Measurements from ENCODE around the gene SIGLEC11.
"Not testable (repeated sequence)": the region's sequence is repeated elsewhere in the genome, so short reads cannot be mapped to it uniquely, and the experiment has no call there.

The SIGLEC11 gene

GRCh38 chr19:49951806-49952478, 9.0 kb downstream of the SIGLEC11 start:
- no peak for DNase-seq (ENCODE audit: low read depth in 2 of 2)

- DNase-seq (ENCODE audit: low read depth in 2 of 2): no peak
These were observed 9.9 kb downstream of the SIGLEC11 start for GRCh38 chr19:49950956-49951526.

GRCh38 chr19:49950590-49950948, 10.4 kb downstream of the SIGLEC11 start:
- DNase-seq (ENCODE audit: low read depth in 2 of 2): no peak

- DNase-seq (ENCODE audit: low read depth in 2 of 2): no peak
These were observed 11.0 kb downstream of the SIGLEC11 start for GRCh38 chr19:49949742-49950589.

- no peak for DNase-seq (ENCODE audit: low read depth in 2 of 2)
These were observed 14.6 kb downstream of the SIGLEC11 start for GRCh38 chr19:49946415-49946814.

GRCh38 chr19:49944567-49944966, 16.4 kb downstream of the SIGLEC11 start:
- DNase-seq (ENCODE audit: low read depth in 2 of 2): not testable (repeated sequence)

GRCh38 chr19:49940482-49940791, 20.5 kb downstream of the SIGLEC11 start:
- DNase-seq (ENCODE audit: low read depth in 2 of 2): no peak

GRCh38 chr19:49939721-49940481, 21.1 kb downstream of the SIGLEC11 start:
- no peak for DNase-seq (ENCODE audit: low read depth in 2 of 2)

GRCh38 chr19:49938662-49939061, 22.3 kb downstream of the SIGLEC11 start:
- no peak for DNase-seq (ENCODE audit: low read depth in 2 of 2)

- DNase-seq (ENCODE audit: low read depth in 2 of 2): peak; percentile 63 to 68
These were observed 23.1 kb downstream of the SIGLEC11 start for GRCh38 chr19:49937750-49938381.

- no peak for DNase-seq (ENCODE audit: low read depth in 2 of 2)
These were observed 24.4 kb downstream of the SIGLEC11 start for GRCh38 chr19:49936549-49936948.

GRCh38 chr19:49933643-49934042, 27.3 kb downstream of the SIGLEC11 start:
- no peak for DNase-seq (ENCODE audit: low read depth in 2 of 2)

GRCh38 chr19:49932731-49933131, 28.2 kb downstream of the SIGLEC11 start:
- DNase-seq (ENCODE audit: low read depth in 2 of 2): no peak

GRCh38 chr19:49932041-49932451, 28.9 kb downstream of the SIGLEC11 start:
- DNase-seq (ENCODE audit: low read depth in 2 of 2): no peak

GRCh38 chr19:49931293-49932040, 29.5 kb downstream of the SIGLEC11 start:
- no peak for DNase-seq (ENCODE audit: low read depth in 2 of 2)

GRCh38 chr19:49930483-49931011, 30.4 kb downstream of the SIGLEC11 start:
- no peak for DNase-seq (ENCODE audit: low read depth in 2 of 2)

- peak; percentile 65 to 76 for DNase-seq (ENCODE audit: low read depth in 2 of 2)
These were observed 31.1 kb downstream of the SIGLEC11 start for GRCh38 chr19:49929611-49930482.

- peak; percentile 82 to 90 for DNase-seq (ENCODE audit: low read depth in 2 of 2)
These were observed 31.8 kb downstream of the SIGLEC11 start, which contains the start of the genes ATF5 and NUP62 for GRCh38 chr19:49929121-49929610. Gene ATF5, plus strand, starts transcription at chr19:49929205. Its CDS starts 1,646 bp downstream, at chr19:49930851. Gene NUP62, minus strand, starts transcription at chr19:49929504. Its CDS starts 19,697 bp downstream, at chr19:49909807.

- DNase-seq (ENCODE audit: low read depth in 2 of 2): no peak
These were observed 33.3 kb downstream of the SIGLEC11 start for GRCh38 chr19:49927526-49928264.
